ENCODE measurements around the gene PATE1.

The PATE1 gene

GRCh38 chr11:125773516-125773915, 27.4 kb downstream of the PATE1 start:
- no peak overlapping the region for H3K4me2 ChIP-seq (ENCODE audit: low read length)
- WGBS (ENCODE audit: extremely low coverage, insufficient coverage, insufficient read length): no CpG with 5 or more reads among the region's 3 CpGs
- no peak overlapping the region for H2AK5ac ChIP-seq (ENCODE audit: low read length)
- no peak overlapping the region for H3K9ac ChIP-seq (ENCODE audit: low read length)
- no peak overlapping the region for H2BK12ac ChIP-seq (ENCODE audit: low read length)
- no peak overlapping the region for H4K8ac ChIP-seq (ENCODE audit: low read depth, low read length)
- no peak overlapping the region for H4K12ac ChIP-seq (ENCODE audit: low read depth, low read length)
- no peaks in the 10 kb centered on the region for H3K27me3 ChIP-seq (ENCODE audit: insufficient read depth, low read length)
- H3K79me2 ChIP-seq (ENCODE audit: control insufficient read depth, insufficient read depth, low read length, poor library complexity): no peaks in the 10 kb centered on the region
- no peak overlapping the region for H4K91ac ChIP-seq (ENCODE audit: low read depth, low read length)
- H3K79me1 ChIP-seq (ENCODE audit: low read length): no peaks in the 10 kb centered on the region
- DNase-seq: no peak
- H3K36me3 ChIP-seq (ENCODE audit: control insufficient read depth in 1 of 2, insufficient read depth in 2 of 2, low read length in 2 of 2): no peaks in the 10 kb centered on the region
- no peak overlapping the region for H3K4ac ChIP-seq (ENCODE audit: low read depth, low read length)
- H3K23ac ChIP-seq (ENCODE audit: low read length): no peak overlapping the region
- H2BK120ac ChIP-seq (ENCODE audit: insufficient read depth, low read length, poor library complexity): no peak overlapping the region
- H2BK5ac ChIP-seq (ENCODE audit: low read depth, low read length, poor library complexity): no peak overlapping the region
- no peak overlapping the region for H2AFZ ChIP-seq (ENCODE audit: insufficient read depth, low read length, poor library complexity)
- H3K27ac ChIP-seq (ENCODE audit: low read depth, low read length): no peak overlapping the region
- no peak overlapping the region for H3K14ac ChIP-seq (ENCODE audit: low read length)
- H3K4me1 ChIP-seq (ENCODE audit: control insufficient read depth in 1 of 2, insufficient read depth in 2 of 2, low read length in 2 of 2): no peaks in the 10 kb centered on the region
- H3K18ac ChIP-seq (ENCODE audit: low read length): no peak overlapping the region
- no peaks in the 10 kb centered on the region for H3K9me3 ChIP-seq (ENCODE audit: insufficient read depth, low read depth, low read length)
- H3K4me3 ChIP-seq (ENCODE audit: low read depth, low read length): no peak overlapping the region

DNA sequence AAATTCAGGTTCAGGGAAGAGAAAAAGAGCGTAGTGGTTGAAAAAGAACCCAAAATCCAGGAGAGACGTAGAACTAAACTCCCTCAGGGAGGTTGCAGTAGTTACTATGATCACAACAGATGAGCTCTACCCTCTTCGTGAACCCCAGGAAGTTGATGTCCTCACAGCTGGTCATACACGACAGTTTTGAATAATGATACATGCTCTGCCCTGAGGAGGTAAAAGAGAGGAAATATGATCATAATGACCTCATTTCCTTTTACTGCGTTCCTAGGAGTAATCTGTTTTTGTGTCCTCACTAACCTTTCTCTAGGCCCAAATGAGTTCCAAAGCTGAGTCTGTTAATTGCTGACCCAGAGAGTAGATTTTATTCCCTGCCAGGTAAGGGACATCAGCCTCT, 31.2 kb downstream of the PATE1 start:
- H3K4me2 ChIP-seq (ENCODE audit: low read length): no peak overlapping the region
- no peaks in the 10 kb centered on the region for H3K4me1 ChIP-seq (ENCODE audit: control insufficient read depth in 1 of 2, insufficient read depth in 2 of 2, low read length in 2 of 2)
- no peaks in the 10 kb centered on the region for H3K79me2 ChIP-seq (ENCODE audit: control insufficient read depth, insufficient read depth, low read length, poor library complexity)
- no peak overlapping the region for H2BK120ac ChIP-seq (ENCODE audit: insufficient read depth, low read length, poor library complexity)
- H3K9ac ChIP-seq (ENCODE audit: low read length): no peak overlapping the region
- no peak overlapping the region for H2AK5ac ChIP-seq (ENCODE audit: low read length)
- H2BK5ac ChIP-seq (ENCODE audit: low read depth, low read length, poor library complexity): no peak overlapping the region
- no peak overlapping the region for H4K91ac ChIP-seq (ENCODE audit: low read depth, low read length)
- H3K79me1 ChIP-seq (ENCODE audit: low read length): no peaks in the 10 kb centered on the region
- H4K12ac ChIP-seq (ENCODE audit: low read depth, low read length): no peak overlapping the region
- no peak overlapping the region for H3K14ac ChIP-seq (ENCODE audit: low read length)
- H3K27ac ChIP-seq (ENCODE audit: low read depth, low read length): no peak overlapping the region
- H3K4ac ChIP-seq (ENCODE audit: low read depth, low read length): no peak overlapping the region
- H3K23ac ChIP-seq (ENCODE audit: low read length): no peak overlapping the region
- no peaks in the 10 kb centered on the region for H3K27me3 ChIP-seq (ENCODE audit: insufficient read depth, low read length)
- H3K36me3 ChIP-seq (ENCODE audit: control insufficient read depth in 1 of 2, insufficient read depth in 2 of 2, low read length in 2 of 2): no peaks in the 10 kb centered on the region
- no peak overlapping the region for H4K8ac ChIP-seq (ENCODE audit: low read depth, low read length)
- no CpG with 5 or more reads among the region's 5 CpGs for WGBS (ENCODE audit: extremely low coverage, insufficient coverage, insufficient read length)
- H3K9me3 ChIP-seq (ENCODE audit: insufficient read depth, low read depth, low read length): no peaks in the 10 kb centered on the region
- H3K4me3 ChIP-seq (ENCODE audit: low read depth, low read length): no peak overlapping the region
- no peak overlapping the region for H3K18ac ChIP-seq (ENCODE audit: low read length)
- H2BK12ac ChIP-seq (ENCODE audit: low read length): no peak overlapping the region
- no peak overlapping the region for H2AFZ ChIP-seq (ENCODE audit: insufficient read depth, low read length, poor library complexity)
- DNase-seq: no peak

GRCh38 chr11:125778728-125779127, 32.6 kb downstream of the PATE1 start, which contains the start of gene PATE2:
Gene PATE2, minus strand, starts transcription at chr11:125778828. Its CDS starts 55 bp downstream, at chr11:125778773.
- no peak within 1 kb of the TSS for H3K4ac ChIP-seq (ENCODE audit: low read depth, low read length)

GRCh38 chr11:125784678-125785077, 38.6 kb downstream of the PATE1 start:
- no peaks in the 10 kb centered on the region for H3K79me1 ChIP-seq (ENCODE audit: low read length)
- H3K4me1 ChIP-seq (ENCODE audit: control insufficient read depth in 1 of 2, insufficient read depth in 2 of 2, low read length in 2 of 2): no peaks in the 10 kb centered on the region
- H4K91ac ChIP-seq (ENCODE audit: low read depth, low read length): no peak overlapping the region
- H3K14ac ChIP-seq (ENCODE audit: low read length): no peak overlapping the region
- no peak overlapping the region for H3K18ac ChIP-seq (ENCODE audit: low read length)
- no peak overlapping the region for H3K9ac ChIP-seq (ENCODE audit: low read length)
- no peak overlapping the region for H4K8ac ChIP-seq (ENCODE audit: low read depth, low read length)
- H2AK5ac ChIP-seq (ENCODE audit: low read length): no peak overlapping the region
- no peak overlapping the region for H2BK12ac ChIP-seq (ENCODE audit: low read length)
- no peak overlapping the region for H3K27ac ChIP-seq (ENCODE audit: low read depth, low read length)
- no peak overlapping the region for H2AFZ ChIP-seq (ENCODE audit: insufficient read depth, low read length, poor library complexity)
- no peak for DNase-seq
- H4K12ac ChIP-seq (ENCODE audit: low read depth, low read length): no peak overlapping the region
- no peaks in the 10 kb centered on the region for H3K9me3 ChIP-seq (ENCODE audit: insufficient read depth, low read depth, low read length)
- no peaks in the 10 kb centered on the region for H3K36me3 ChIP-seq (ENCODE audit: control insufficient read depth in 1 of 2, insufficient read depth in 2 of 2, low read length in 2 of 2)
- no peaks in the 10 kb centered on the region for H3K27me3 ChIP-seq (ENCODE audit: insufficient read depth, low read length)
- H2BK5ac ChIP-seq (ENCODE audit: low read depth, low read length, poor library complexity): no peak overlapping the region
- H3K4me2 ChIP-seq (ENCODE audit: low read length): no peak overlapping the region
- no peak overlapping the region for H3K4me3 ChIP-seq (ENCODE audit: low read depth, low read length)
- no peaks in the 10 kb centered on the region for H3K79me2 ChIP-seq (ENCODE audit: control insufficient read depth, insufficient read depth, low read length, poor library complexity)
- no CpG with 5 or more reads among the region's 2 CpGs for WGBS (ENCODE audit: extremely low coverage, insufficient coverage, insufficient read length)
- H3K23ac ChIP-seq (ENCODE audit: low read length): no peak overlapping the region
- H3K4ac ChIP-seq (ENCODE audit: low read depth, low read length): no peak overlapping the region
- no peak overlapping the region for H2BK120ac ChIP-seq (ENCODE audit: insufficient read depth, low read length, poor library complexity)

More at GRCh38 chr11:125778728-125779127, 32.6 kb downstream of the PATE1 start, which contains the start of gene PATE2:
- H3K36me3 ChIP-seq (ENCODE audit: control insufficient read depth in 1 of 2, insufficient read depth in 2 of 2, low read length in 2 of 2): no peaks in the 10 kb centered on the region
- no peak within 1 kb of the TSS for H4K12ac ChIP-seq (ENCODE audit: low read depth, low read length)
- no peak within 1 kb of the TSS for H2BK12ac ChIP-seq (ENCODE audit: low read length)
- H3K27ac ChIP-seq (ENCODE audit: low read depth, low read length): no peak within 1 kb of the TSS
- no peaks in the 10 kb centered on the region for H3K27me3 ChIP-seq (ENCODE audit: insufficient read depth, low read length)
- no peak within 1 kb of the TSS for H4K8ac ChIP-seq (ENCODE audit: low read depth, low read length)
- no peak within 1 kb of the TSS for H3K23ac ChIP-seq (ENCODE audit: low read length)
- no peak within 1 kb of the TSS for H4K91ac ChIP-seq (ENCODE audit: low read depth, low read length)
- no peak within 1 kb of the TSS for H3K18ac ChIP-seq (ENCODE audit: low read length)
- no peaks in the 10 kb centered on the region for H3K79me2 ChIP-seq (ENCODE audit: control insufficient read depth, insufficient read depth, low read length, poor library complexity)
- H3K4me2 ChIP-seq (ENCODE audit: low read length): no peak within 1 kb of the TSS
- no peak within 1 kb of the TSS for H3K4me3 ChIP-seq (ENCODE audit: low read depth, low read length)
- H3K9me3 ChIP-seq (ENCODE audit: insufficient read depth, low read depth, low read length): no peaks in the 10 kb centered on the region
- H2AFZ ChIP-seq (ENCODE audit: insufficient read depth, low read length, poor library complexity): no peak within 1 kb of the TSS
- DNase-seq: no peak
- no peak within 1 kb of the TSS for H2BK5ac ChIP-seq (ENCODE audit: low read depth, low read length, poor library complexity)
- no peaks in the 10 kb centered on the region for H3K4me1 ChIP-seq (ENCODE audit: control insufficient read depth in 1 of 2, insufficient read depth in 2 of 2, low read length in 2 of 2)
- no peaks in the 10 kb centered on the region for H3K79me1 ChIP-seq (ENCODE audit: low read length)
- H3K14ac ChIP-seq (ENCODE audit: low read length): no peak within 1 kb of the TSS
- no peak within 1 kb of the TSS for H2AK5ac ChIP-seq (ENCODE audit: low read length)
- no peak within 1 kb of the TSS for H3K9ac ChIP-seq (ENCODE audit: low read length)
- no peak within 1 kb of the TSS for H2BK120ac ChIP-seq (ENCODE audit: insufficient read depth, low read length, poor library complexity)
